GM18507 (cell line): ENCODE results near the gene WDR7.

ENCODE experiments used
- DNase-seq: peaks from one replicate; pipeline ENCODE4 v3.0.0; 2011; ENCODE audit warnings: low read depth; ENCODE audit not compliant: insufficient read length; ENCODE audit errors: extremely low spot score
- FAIRE-seq: peaks from 2 replicates; lab custom pipeline; 2011; peaks lifted over from hg19 to GRCh38; lab: Jason Lieb, UNC

The WDR7 gene

DNA sequence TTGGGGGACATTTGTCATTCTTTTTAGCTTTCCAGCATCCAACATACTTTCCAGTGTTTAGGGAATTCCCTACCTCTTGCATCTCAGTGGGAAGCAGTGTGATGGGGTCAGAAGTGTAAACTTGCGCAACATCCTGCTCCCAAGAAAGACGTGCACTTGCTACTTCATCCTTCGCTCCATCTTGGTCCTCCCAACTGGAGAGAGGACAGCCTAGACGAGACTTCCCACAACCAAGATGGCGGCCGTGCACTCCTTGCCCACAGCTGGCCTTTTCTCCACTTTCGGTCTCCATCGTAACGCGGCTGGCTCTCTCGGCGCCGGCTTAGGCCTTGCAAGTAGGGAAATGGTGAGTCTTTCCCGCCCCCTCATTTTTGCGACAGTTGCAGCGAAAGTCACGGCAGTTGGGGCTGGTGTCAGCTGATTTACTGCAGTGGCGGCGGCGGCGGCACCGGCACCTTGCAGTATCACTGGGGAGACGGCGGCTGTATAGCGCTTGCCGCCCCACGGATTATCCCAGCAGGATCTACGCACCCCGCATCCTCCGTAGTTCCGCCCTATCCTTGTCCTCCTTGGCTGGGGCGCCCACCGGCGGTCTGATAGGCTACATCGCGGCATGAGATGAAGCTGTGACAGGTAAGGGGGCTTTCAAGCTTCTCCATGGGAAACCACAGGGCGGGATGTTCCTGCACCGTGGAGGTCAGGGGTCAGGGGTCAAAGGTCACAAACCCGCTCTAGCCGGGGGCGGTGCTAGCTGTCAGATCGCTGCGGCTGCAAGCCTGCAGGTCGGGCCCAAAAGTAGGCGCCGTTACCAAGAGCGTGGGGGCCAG lies at the start of gene WDR7:
Gene WDR7, plus strand, starts transcription at position 416 of the 827 bp plus-strand sequence. CDS start 21,157 bp downstream, outside the sequence.
- DNase-seq (peak; percentile 60), FAIRE-seq (peak; percentile 99)

DNA sequence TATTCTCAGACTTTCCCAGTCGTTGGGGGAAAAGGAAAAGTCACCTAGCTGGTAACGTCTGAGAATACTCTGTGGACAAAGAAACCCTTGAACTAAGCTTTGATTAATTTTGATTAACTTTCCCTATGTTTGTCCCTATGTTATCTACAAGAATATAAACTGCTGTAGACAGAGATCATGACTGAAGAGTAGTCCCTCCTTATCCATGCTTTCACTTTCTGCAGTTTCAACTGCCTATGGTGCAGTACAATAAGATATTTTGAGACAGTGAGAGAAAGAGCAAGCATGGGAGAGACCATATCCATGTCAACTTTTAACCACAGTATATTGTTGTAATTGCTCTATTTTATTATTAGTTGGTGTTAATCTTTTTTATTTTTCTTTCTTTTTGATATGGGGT lies 44.5 kb upstream of the WDR7 start:
- no peak for FAIRE-seq

DNA sequence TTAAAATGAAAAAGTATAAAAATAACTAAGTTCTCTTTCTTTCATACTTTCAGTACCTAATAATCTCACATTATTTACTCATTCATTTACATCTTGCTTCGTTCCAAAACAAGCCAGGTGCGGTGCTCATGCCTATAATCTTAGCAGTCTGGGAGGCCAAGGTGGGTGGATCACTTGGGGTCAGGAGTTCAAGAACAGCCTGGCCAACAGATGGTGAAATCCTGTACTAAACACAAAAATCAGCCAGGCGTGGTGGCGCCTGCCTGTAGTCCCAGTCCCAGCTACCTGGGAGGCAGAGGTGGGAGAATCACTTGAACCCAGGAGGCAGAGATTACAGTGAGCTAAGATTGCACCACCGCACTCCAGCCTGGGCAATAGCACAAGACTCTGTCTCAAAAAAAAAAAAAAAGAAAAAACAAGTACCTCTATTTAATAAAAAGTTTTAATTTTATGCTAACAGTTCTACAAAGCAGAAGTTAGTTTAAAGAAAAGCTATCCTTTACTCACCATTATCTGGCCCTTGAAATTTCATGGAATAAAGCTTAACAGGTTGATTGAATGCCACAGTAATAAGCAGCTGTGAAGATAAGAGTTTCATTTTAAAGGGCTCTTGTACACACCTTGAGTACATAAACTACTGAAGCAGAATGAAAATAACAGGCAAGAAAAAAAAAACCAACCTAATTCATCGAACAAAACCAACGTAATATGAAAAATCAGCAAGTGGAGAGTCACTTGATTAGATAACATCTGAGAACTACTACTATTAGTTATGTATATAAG lies 35.2 kb upstream of the WDR7 start:
- DNase-seq (no peak), FAIRE-seq (no peak)

More for the DNA sequence above, 44.5 kb upstream of the WDR7 start:
- no peak for DNase-seq

DNA sequence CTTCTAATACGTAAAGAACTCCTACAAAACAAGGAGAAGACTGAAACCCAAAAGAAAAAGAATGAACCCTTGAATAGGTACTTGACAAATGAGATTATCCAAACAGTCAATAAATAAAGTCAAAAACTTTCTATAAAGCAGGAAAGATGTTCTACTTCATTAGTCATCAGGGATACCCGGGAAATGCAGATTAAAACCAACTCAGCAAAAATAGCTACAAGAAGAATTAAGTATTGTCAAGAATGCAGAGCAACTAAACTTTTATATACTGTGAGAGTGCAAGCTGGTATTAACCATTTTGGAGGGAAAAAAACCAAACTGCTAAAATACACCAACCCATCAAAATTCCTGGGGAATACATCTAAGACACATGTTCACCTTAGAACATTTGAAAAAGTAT lies 23.2 kb upstream of the WDR7 start:
- no peak for DNase-seq
- no peak for FAIRE-seq

DNA sequence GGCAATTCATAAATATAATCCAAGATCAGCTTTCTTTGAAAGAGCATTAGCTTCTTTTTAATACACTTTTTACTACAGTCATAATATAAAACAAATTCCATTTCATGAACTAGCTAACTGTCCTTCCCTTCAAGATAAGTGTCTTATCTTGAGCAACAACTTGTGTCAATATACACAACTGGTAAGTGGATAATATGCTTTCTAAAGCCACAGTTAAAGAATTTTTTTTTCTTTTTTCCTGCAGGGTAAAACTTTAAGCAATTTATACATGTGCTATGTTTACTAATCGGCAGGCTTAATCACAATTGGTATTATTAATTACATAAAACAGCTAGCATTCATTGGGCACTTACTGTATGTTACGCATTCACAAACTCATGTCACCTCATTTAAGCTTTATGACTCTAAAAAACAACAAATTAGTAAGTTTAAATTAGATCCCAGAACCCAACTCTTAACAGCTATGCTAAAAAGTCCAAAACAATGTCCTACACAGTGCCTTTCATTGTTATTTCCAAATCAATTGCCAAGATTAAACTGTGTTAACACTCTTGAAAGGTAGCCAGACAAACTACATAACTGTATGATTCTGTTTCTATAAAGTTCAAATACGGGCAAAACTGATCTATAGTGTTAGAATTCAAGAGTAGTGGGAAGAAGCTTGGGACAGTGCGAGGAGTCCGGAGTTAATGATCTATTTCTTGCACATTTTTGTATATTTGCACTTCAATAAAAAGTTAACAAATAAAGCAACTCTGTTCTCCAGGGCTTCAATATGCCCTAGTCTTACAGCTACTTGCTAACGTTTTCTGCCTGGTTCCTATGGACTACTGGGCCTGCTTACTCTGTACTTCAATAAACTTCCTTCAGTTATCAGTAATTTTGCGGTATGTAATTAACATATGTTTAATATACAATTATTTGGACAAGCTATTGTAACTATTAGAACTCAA lies 18.8 kb upstream of the WDR7 start:
- no peak for FAIRE-seq

DNA sequence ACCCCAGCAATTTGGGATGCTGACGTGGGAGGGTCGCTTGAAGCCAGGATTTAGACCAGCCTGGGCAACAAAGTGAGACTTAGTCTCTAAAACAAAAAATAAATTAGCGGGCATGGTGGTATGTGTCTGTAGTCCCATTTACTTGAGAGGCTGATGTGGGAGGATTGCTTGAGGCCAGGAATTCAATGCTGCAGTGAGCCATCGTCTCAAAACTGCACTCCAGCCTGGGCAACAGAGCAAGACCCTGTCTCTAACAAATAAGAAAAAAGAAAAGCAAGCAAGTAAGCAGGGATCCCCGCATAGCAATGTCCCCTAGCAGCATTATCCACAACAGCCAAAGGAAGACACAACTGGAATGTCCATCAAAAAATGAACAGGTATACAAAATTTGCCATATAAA lies 16.2 kb upstream of the WDR7 start:
- FAIRE-seq: no peak
- DNase-seq: no peak

More for the DNA sequence above, 18.8 kb upstream of the WDR7 start:
- no peak for DNase-seq

DNA sequence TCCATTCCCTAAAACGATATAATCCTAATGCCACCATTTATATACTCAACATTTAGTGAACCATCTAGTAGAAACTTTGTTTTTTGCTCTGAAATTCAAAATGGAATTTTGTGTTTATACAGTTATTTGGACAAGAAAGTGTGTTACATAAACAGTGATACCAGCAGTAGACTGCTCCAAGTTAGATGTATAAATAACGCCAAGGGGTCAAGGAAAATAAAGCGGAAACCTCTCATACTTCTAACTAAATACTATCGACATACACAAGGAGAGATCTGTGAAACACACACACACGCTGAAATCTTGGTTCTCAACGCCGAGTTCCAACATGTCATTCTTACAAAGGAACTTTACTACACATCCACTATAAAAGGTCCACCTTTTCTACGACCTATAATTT lies 14.0 kb upstream of the WDR7 start:
- DNase-seq: no peak

DNA sequence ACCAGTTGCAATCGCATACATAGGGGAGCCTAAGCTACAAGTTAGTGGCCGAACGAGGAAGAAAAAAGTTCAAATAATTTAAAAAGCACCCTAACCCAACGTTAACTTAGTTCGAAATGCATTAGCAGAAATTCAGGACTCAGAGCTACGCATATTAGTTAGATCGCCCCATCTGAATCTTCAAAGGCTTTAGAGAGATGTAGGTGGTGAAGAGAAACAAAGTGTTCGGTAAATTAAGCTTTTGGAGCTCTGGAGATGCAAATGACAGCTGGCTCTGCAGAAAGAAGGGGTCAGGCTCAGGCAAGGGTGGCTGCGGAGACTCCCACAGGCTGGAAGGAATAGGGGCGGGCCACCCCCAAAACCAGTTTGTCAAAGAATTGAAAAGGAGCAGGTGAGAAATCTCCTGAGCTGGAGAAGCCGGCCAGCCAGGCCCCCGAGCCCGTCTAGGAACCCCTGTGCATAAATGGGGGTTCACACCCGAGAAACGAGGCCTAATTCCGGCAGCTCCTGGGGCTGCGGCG lies 13.4 kb upstream of the WDR7 start:
- no peak for DNase-seq
- no peak for FAIRE-seq

More for the DNA sequence above, 14.0 kb upstream of the WDR7 start:
- no peak for FAIRE-seq

DNA sequence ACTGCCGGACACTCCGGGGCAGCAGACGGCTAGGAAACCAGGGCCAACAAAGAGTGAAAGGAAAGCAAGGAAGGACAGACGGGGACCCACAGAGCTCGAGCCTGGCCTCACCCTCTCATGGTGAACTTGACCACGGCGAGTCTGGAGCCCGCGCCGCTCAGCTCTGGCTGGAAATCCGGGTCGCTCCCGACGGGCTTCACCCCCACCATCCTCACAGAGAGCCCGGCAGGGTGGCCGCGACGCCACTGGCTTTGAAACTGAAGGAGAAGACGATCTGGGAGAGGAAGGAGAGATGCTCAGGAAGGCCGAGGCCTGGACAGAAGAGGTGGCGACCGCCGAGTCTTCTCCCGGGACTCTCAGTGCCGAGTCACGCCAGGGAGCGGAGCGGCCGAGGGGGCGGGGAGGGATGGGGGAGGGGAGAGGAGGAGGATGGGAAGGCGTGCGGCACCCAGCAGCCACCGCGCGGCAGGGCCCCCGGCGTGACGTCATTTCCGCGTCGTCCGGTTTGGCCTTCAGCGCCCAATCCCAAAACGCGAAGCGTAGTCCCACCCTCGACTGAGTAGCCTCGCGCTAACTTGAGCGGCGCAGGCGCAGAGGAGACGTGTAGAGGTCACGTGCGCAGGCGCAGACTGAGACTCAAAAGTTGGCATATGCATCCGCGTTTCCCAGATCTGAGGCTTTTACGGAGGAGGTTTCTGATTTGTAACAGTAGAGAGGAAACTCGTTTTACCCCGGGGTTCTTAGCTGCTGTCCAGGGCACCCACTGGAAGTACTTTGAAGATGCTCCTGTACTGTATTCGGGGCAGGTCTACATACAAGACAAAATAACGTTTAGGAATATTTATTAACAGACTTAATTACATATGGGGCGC lies 12.7 kb upstream of the WDR7 start, which contains the start of gene TXNL1:
Gene TXNL1, minus strand, starts transcription at position 361 of the 872 bp plus-strand sequence. Its CDS starts 152 bp downstream, at position 209.
- peak; percentile 99 for FAIRE-seq

DNA sequence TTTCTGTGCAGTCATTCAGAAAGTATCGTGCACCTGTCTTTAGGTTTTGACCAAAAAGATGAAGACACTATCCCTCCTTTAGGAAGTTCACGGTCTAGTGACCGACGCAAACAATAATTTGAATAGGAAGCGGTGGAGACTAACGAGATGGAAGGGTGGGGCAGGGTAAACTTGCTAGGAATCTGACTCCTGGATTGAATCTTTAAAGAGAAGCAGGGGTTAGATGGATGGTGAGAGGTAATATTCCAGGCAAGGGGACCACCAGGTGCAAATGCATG lies 12.1 kb upstream of the WDR7 start:
- no peak for FAIRE-seq
- no peak for DNase-seq

More for the DNA sequence above, 12.7 kb upstream of the WDR7 start, which contains the start of gene TXNL1:
- DNase-seq: peak; percentile 91

DNA sequence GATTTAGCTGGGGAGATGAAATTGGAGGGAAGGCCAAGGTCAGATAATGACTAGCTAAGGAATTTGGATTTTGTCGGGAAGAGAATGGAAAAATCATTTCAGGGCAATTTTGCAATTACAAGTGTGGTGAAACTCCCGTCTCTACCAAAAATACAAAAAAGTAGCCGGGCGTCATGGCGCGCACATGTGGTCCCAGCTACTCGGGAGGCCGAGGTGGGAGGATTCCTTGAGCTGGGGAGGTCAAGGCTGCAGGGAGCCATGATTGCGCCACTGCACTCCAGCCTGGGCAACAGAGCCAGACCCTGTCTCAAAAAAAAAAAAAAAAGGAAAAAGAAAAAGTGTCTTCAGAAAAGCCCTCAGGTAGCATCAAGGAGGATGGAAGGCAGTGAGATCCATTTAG lies 11.6 kb upstream of the WDR7 start:
- FAIRE-seq (no peak), DNase-seq (no peak)

DNA sequence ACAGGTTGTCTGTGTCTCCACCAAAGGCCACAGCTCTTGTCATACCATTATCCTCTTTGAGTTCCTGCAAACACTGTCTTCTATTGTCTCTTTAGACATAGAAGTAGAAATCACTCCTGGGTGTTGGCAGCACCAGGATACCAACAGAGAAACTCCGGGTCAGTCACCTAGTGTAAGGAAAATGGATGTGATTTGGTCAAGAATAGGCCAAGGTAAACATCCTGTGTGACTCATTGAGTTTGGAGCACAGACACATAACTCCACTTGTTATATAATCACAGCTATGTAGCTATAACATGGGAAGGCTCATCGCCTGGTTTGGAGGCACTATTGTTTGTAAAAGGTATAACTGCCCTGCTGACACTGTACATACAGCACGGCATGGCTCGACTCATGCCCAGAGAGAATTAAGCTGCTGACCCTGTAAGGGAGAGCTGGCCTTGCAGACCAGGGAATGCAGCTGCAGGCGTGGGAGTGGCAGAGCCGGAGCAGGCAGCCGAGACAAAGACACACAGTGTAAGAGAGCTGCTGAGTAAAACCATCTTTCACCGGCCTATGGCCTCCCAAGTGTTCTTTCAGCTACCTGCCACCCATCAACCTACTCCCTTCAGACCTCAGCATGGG lies 9.3 kb upstream of the WDR7 start:
- FAIRE-seq: no peak
- DNase-seq: no peak

DNA sequence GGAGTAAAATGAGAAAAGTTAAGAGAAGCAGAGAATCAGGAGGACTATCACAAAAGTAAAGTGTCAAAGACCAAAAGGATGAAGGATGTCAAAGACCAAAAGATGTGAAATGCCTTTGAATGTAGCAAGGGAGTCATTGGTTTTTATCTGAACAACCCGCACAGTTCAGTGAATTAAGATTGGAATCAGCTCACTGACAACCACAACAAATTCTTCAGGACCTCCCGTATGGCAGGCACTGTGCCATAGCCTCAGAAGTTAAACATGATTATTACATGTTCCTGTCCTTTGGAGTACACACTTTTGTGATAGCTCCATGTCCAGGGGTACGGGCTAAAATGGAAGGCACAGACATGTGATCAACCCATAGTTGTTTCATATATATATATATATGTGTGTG lies 7.8 kb upstream of the WDR7 start:
- FAIRE-seq (no peak), DNase-seq (no peak)

DNA sequence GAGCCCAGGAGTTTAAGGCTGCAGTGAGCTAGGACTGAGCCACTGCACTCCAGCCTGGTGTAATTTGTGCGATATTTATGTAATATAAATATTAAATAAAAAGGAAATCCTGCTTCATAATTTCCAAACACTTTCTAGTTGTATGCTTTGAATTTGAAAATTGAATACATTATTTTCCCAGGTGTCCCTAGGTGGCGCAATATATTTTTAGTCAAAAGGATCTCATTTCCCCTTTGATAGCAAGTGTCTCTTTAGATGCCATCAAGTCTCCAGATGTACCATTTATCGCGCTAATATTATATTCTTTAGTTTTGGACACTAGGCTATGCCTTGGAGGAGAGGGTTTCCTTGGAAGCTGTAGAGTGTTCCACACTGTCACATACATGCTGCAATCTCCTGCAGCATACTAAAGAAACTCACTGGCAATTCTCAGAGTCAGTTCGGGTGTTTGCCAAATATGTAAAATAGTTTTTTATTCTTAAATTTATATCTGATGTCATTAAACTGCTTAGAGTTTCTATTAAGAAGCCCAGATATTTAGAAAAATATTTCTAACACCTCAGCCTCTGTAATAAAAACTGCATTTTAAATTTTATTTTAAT lies 5.6 kb upstream of the WDR7 start:
- DNase-seq: no peak
- peak; percentile 56 for FAIRE-seq

DNA sequence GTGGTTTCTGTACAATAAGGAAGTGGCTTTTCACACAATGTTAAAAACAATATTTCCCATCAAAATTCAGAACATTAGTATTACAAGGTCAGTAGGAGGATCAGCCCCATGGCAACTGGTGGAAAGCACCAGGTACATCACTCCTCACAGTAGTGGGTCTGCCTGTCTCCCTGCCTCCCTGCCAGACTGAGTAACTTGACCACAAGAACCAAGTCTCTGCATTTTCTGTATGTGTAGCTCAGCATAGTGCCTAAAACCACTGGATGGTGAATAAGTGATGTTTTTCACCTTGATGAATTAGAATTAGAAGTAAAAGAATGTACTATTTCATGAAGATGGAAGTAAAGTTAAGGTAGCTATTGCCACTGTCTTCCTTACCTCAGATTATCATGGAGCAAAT lies 4.1 kb upstream of the WDR7 start:
- DNase-seq (no peak), FAIRE-seq (no peak)

DNA sequence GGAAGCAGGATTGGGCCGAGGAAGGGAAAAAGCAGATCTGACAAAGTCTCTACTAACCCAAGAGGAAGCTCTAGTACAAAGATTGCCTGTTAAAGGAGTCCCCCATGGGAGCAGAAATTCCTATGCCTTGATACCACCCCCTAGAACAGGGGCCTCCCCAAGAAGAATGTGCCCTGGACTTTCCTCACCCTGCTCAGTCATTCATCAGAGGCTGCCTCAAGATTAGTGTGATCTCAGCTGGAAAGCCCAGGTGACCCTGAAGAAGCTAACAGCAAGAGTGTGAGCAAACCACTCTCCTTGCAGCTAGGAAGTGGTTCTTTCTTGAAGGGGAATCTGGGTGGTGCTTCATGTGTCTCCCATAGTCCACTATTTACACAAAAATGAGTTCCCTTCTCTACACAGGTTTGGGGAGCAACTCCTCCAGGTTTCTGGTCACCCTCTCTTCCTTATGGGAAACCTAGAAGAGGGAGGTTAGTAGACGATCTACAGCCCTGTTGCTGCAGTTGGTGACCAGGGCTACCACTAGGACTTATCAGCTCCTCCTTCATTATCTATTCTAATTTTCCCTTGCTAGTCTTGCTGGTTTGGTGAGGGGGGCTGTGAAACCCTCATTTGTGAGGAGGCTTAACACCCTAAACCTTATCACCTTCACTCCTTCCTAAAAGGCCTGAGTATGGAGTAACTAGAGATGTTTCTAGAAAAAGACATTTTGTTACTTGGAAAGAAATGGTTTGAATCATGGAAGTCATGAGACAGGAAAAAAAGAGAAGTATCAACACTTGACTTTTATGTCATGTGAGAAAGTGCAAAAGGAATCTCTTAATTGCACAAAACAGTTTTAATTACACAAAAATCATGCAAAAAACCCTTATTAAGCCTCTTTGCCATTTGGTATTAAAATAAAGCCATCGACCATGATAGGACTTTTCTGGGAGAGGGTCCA lies 2.9 kb upstream of the WDR7 start:
- FAIRE-seq: no peak
- no peak for DNase-seq

DNA sequence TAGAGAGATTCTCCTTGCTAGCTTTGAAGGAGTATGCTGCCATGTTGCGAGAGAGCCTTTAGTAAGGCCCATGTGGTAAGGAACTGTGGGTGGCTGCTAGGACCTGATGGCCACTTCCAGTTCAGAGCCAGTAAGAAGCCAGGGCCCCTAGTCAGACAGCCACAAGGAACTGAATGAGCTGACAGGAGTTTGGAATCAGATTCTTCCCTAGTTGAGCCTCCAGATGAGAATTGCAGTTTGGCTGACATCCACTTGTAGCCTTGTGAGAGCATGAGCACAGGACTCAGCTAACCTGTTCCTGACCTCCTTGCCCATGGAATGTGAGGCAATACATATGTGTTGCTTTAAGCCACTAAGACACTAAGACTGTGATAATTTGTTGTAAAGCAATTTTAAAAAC lies 1.2 kb upstream of the WDR7 start:
- no peak for FAIRE-seq
- no peak for DNase-seq
